OCI-LY3 (cell line): ENCODE data around the gene SPPL2B.

Source experiments
- H2AFZ ChIP-seq: fragments of 200-600, 300-600 bp; shearing (Covaris generic); 2 replicates; pipeline ENCODE4 v1.6.0; 2014; ENCODE audit warnings: antibody characterized with exemption, low read depth, low read length
- H3K27ac ChIP-seq: fragments of 200-600, 300-600 bp; sonication (generic); 2 replicates; pipeline ENCODE4 v1.5.1; 2014; ENCODE audit warnings: mild to moderate bottlenecking, low read length, moderate library complexity, mixed read lengths
- H3K27me3 ChIP-seq: fragments of 200-600, 300-600 bp; sonication (generic); 2 replicates; pipeline ENCODE4 v1.6.1; 2014; ENCODE audit warnings: low read depth, low read length, mixed read lengths
- H3K36me3 ChIP-seq: fragments of 200-600, 300-600 bp; sonication (generic); replicated peaks from 2 replicates; pipeline ENCODE3; 2014; ENCODE audit warnings: low read depth, low read length, mixed read lengths
- H3K4me1 ChIP-seq: fragments of 300-600, 200-600 bp; sonication (generic); 2 replicates; pipeline ENCODE4 v1.6.1; 2014; ENCODE audit warnings: low read length, mixed read lengths
- H3K4me2 ChIP-seq: fragments of 200-600, 300-600 bp; sonication (generic); 2 replicates; pipeline ENCODE4 v1.6.1; 2014; ENCODE audit warnings: low read length, mixed read lengths
- H3K4me3 ChIP-seq: fragments of 300-600, 200-600 bp; sonication (generic); 2 replicates; pipeline ENCODE4 v1.5.1; 2014; ENCODE audit warnings: antibody characterized with exemption, mild to moderate bottlenecking, low read length, moderate library complexity
- H3K79me2 ChIP-seq: fragments of 300-600, 200-600 bp; shearing (Covaris generic); 2 replicates; pipeline ENCODE4 v1.6.1; 2014; ENCODE audit warnings: mild to moderate bottlenecking, low read length, mixed read lengths
- H3K9ac ChIP-seq: fragments of 300-600, 200-600 bp; shearing (Covaris generic); 2 replicates; pipeline ENCODE4 v1.6.0; 2014; ENCODE audit warnings: mild to moderate bottlenecking, low read length, moderate library complexity
- H3K9me3 ChIP-seq: fragments of 200-600, 300-600 bp; shearing (Covaris generic); 2 replicates; pipeline ENCODE4 v1.6.1; 2014; ENCODE audit warnings: low read length, mixed read lengths; ENCODE audit not compliant: insufficient read depth
- H4K20me1 ChIP-seq: fragments of 200-600, 300-600 bp; sonication (generic); 2 replicates; pipeline ENCODE4 v1.6.1; 2016; ENCODE audit warnings: low read length, mixed read lengths; ENCODE audit not compliant: insufficient read depth
- EZH2phosphoT487 ChIP-seq: fragments of 200-600 bp; shearing (Covaris generic); IDR thresholded peaks from 2 replicates; pipeline ENCODE4 v1.6.1; 2018; ENCODE audit warnings: antibody characterized with exemption, mixed run types, low read depth
- TF ChIP-seq, protein P1 (sequence below): fragments of 200-600, 300-600 bp; sonication (generic); IDR thresholded peaks from 2 replicates; pipeline ENCODE4 v1.5.1; 2014; ENCODE audit warnings: antibody characterized with exemption, low read length, low read depth

The SPPL2B gene

DNA sequence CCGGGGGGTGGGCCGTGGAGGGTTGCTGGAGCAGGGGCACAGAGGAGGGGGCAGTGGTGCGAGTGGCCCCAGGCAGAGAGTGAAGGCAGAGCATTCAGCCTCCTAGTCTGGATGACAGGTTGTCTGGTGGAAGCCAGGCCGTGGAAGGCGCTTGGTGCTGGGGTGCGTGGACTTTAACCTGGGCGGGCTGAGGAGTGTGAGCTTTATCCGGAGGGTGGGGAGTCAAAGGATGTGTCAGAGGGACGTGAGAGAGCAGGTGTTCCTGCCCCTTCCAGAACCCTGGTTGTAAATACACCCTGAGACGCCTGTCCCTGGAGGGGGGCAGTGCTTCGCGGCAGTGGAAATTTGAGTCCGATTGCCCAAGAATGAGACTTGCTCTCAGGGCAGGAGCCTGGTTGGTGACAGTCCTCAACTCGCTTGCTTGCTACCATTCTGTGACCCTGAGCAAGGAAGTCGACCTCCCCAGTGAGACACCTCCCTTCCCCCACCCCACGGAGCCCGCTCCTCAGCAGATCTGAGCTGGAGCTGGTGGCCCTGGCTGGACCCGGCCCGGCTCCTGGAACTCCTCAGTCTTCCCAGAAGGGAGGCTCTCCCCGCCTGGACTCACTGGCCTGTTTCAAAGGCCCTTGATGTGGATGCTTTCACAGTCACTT is 2.3 kb downstream of the SPPL2B start:
- H3K4me3 ChIP-seq = no peak overlapping the region
- no peak overlapping the region for H3K9ac ChIP-seq
- TF ChIP-seq, protein P1, sequence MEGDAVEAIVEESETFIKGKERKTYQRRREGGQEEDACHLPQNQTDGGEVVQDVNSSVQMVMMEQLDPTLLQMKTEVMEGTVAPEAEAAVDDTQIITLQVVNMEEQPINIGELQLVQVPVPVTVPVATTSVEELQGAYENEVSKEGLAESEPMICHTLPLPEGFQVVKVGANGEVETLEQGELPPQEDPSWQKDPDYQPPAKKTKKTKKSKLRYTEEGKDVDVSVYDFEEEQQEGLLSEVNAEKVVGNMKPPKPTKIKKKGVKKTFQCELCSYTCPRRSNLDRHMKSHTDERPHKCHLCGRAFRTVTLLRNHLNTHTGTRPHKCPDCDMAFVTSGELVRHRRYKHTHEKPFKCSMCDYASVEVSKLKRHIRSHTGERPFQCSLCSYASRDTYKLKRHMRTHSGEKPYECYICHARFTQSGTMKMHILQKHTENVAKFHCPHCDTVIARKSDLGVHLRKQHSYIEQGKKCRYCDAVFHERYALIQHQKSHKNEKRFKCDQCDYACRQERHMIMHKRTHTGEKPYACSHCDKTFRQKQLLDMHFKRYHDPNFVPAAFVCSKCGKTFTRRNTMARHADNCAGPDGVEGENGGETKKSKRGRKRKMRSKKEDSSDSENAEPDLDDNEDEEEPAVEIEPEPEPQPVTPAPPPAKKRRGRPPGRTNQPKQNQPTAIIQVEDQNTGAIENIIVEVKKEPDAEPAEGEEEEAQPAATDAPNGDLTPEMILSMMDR = no peak
- TF ChIP-seq EZH2phosphoT487 = no peak
- peaks cover 21% of the 10 kb centered on the region for H3K36me3 ChIP-seq
- H3K9me3 ChIP-seq = no peaks in the 10 kb centered on the region
- H3K27ac ChIP-seq = no peak overlapping the region
- H3K4me2 ChIP-seq = no peak overlapping the region
- peaks cover 32% of the 10 kb centered on the region for H3K4me1 ChIP-seq
- no peak overlapping the region for H2AFZ ChIP-seq
- peaks cover 19% of the 10 kb centered on the region for H4K20me1 ChIP-seq
- peaks cover 92% of the 10 kb centered on the region for H3K79me2 ChIP-seq
- H3K27me3 ChIP-seq = no peaks in the 10 kb centered on the region

DNA sequence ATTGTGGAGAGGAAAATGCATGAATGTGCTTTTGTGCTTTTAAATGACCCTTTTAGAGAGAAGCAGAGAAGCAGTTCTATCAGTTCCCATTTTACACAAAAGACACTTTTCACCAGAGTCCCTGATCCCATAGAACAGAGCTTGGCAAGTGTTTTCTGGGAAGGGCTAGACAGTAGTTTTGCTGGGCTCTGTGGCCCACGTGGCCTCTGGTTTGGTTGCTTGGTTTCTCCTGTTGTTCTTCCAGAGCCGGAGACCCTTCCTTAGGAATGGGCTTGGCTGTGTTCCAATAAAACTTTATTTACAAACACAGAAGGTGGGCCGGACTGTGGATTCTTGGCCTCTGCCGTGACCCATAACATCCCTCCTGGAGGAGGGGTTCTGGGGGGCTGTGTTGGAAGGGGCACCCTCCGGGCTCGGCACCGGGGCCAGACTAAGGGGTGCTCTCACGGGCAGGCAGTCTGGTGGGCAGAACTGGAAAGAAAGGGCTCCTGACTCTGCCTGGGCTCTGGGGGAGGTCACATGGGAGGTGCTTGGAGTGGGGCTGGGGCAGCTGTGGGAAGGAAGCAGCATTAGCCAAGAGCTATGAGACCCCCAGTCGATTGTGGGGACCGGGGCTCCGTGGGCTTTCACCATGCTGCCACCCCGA is 3.2 kb downstream of the SPPL2B start:
- Histone ChIP-seq H3K4me2 (peak overlapping the region; percentile 70), H3K4me3 (peak overlapping the region; percentile 41; the same call in 1 of the 2 replicates)

DNA sequence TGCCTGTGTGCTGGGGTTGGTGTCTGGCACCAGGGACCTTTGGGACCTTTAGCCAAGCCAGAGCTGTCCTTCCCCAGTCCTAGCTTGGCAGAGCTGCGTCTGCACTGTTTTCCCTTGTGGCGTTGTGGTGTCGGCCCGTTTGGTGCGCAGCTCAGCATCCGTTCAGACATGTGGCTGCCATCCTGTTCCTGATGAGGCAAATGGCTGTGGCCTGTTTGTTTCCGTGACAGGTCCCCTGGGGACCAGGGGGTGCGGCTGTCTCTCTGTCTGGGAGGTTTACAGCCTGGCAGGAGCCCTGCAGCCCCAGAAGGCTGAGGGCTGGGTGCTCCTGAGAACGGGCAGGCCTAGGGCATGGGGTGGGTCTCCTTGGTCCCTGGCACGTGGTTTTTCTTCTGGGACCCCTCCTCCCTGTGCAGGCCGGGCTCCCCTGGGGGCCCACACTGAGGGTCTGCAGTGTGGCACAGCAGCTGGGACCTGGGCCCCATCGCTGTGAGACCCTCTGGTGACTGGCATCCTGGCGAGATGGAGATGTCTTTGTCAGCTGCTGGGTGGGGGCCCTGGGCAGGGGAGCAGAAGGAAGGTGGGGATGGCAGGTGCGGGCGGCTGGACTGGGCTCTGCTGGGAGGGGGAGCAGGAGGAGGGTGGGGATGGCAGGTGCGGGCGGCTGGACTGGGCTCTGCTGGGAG is 4.0 kb downstream of the SPPL2B start:
- peaks cover 18% of the 10 kb centered on the region for H3K36me3 ChIP-seq
- peak overlapping the region; percentile 70 for H3K4me2 ChIP-seq
- H4K20me1 ChIP-seq = peaks cover 23% of the 10 kb centered on the region; the same call in 1 of the 2 replicates

More for the DNA sequence above, 3.2 kb downstream of the SPPL2B start:
- Histone ChIP-seq H3K79me2 (peaks cover 92% of the 10 kb centered on the region), H3K9me3 (no peaks in the 10 kb centered on the region; the same call in 1 of the 2 replicates), H3K27me3 (no peaks in the 10 kb centered on the region), H3K4me1 (peaks cover 32% of the 10 kb centered on the region), H3K36me3 (peaks cover 22% of the 10 kb centered on the region), H3K27ac (no peak overlapping the region), H4K20me1 (peaks cover 23% of the 10 kb centered on the region; the same call in 1 of the 2 replicates), H3K9ac (peak overlapping the region; percentile 24; the same call in 1 of the 2 replicates), H2AFZ (no peak overlapping the region)
- no peak for TF ChIP-seq EZH2phosphoT487
- TF ChIP-seq, protein P1 = no peak

More for the DNA sequence above, 4.0 kb downstream of the SPPL2B start:
- Histone ChIP-seq H3K4me3 (peak overlapping the region; percentile 41), H3K79me2 (peaks cover 84% of the 10 kb centered on the region), H3K9ac (peak overlapping the region; percentile 24; the same call in 1 of the 2 replicates), H2AFZ (no peak overlapping the region), H3K27ac (no peak overlapping the region), H3K4me1 (peaks cover 25% of the 10 kb centered on the region), H3K27me3 (no peaks in the 10 kb centered on the region), H3K9me3 (no peaks in the 10 kb centered on the region; the same call in 1 of the 2 replicates)
- TF ChIP-seq, protein P1 = no peak
- no peak for TF ChIP-seq EZH2phosphoT487
